ENCODE results near the gene KIF3C.

The KIF3C gene

DNA sequence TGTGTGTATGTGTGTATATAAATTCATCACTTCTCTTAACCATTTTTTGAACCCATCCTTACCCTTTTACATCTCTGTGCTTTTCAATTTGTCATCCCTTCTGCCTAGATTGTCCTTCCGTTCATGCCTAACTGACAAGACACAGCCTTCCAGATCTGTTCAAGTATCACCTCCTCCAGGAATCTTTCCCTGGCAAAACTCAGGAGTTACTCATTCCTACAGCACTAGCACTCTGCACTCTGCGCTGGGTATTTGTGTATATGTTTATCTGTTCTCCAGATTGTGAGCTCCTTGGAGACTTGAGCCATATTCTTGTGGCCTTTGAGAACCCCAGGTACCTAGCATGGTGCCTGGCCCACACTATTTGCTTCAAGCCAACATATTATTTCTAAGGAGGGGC, 77.2 kb downstream of the KIF3C start:
- TF ChIP-seq EZH2 (IDR thresholded peaks at IDR 0.05; ENCODE audit: borderline replicate concordance, low read length) = no peak
- TF ChIP-seq, protein P1, sequence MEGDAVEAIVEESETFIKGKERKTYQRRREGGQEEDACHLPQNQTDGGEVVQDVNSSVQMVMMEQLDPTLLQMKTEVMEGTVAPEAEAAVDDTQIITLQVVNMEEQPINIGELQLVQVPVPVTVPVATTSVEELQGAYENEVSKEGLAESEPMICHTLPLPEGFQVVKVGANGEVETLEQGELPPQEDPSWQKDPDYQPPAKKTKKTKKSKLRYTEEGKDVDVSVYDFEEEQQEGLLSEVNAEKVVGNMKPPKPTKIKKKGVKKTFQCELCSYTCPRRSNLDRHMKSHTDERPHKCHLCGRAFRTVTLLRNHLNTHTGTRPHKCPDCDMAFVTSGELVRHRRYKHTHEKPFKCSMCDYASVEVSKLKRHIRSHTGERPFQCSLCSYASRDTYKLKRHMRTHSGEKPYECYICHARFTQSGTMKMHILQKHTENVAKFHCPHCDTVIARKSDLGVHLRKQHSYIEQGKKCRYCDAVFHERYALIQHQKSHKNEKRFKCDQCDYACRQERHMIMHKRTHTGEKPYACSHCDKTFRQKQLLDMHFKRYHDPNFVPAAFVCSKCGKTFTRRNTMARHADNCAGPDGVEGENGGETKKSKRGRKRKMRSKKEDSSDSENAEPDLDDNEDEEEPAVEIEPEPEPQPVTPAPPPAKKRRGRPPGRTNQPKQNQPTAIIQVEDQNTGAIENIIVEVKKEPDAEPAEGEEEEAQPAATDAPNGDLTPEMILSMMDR (IDR thresholded peaks at IDR 0.05; ENCODE audit: low read length) = no peak
- Histone ChIP-seq H3K9me3 (ENCODE audit: low read length) (no peaks in the 10 kb centered on the region), H2AFZ (ENCODE audit: low read length) (no peak overlapping the region), H3K27ac (ENCODE audit: low read depth, low read length, poor library complexity, severe bottlenecking) (no peak overlapping the region), H4K20me1 (ENCODE audit: insufficient read depth, low read length) (no peaks in the 10 kb centered on the region), H3F3A (ENCODE audit: insufficient read depth, low read length) (no peaks in the 10 kb centered on the region), H3K4me2 (ENCODE audit: low read length) (no peak overlapping the region), H3K27me3 (ENCODE audit: insufficient read depth, low read length) (no peaks in the 10 kb centered on the region), H3K79me2 (ENCODE audit: insufficient read depth, low read length) (no peaks in the 10 kb centered on the region), H3K9me2 (ENCODE audit: low read depth, low read length) (no peaks in the 10 kb centered on the region), H3K36me3 (ENCODE audit: insufficient read depth, low read length) (no peaks in the 10 kb centered on the region), H3K4me1 (ENCODE audit: insufficient read depth, low read length, severe bottlenecking) (no peaks in the 10 kb centered on the region), H3K9ac (ENCODE audit: low read length) (no peak overlapping the region), H3K4me3 (ENCODE audit: low read depth, low read length, poor library complexity, severe bottlenecking) (no peak overlapping the region)

DNA sequence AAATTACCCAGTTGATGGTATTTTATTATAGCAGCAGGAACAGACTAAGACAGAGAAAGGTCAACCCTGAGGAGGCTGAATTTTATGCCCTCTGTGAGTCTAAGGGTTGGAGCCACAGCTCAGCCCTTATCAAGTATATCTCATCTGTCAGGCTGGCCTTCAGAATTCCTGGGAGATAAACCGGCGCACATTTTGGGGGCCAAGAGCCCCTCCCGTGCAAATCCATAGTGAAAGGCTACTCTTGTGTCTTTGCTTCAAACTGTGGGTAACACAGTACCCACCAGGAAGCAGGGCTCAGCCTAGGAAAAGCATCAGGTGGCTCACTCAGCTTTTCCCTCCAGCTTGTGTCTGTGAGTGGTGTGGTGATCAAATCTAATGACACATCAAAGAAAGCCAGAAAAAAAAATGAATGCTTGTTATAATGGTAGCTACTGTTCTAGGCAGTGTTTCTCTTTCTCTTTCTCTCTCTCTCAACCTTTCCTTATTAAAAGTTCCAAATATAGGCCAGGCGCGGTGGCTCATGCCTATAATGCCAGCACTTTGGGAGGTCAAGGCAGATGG, 79.0 kb downstream of the KIF3C start:
- Histone ChIP-seq H3K4me2 (ENCODE audit: low read length) (no peak overlapping the region), H3K4me1 (ENCODE audit: insufficient read depth, low read length, severe bottlenecking) (no peaks in the 10 kb centered on the region), H3K27me3 (ENCODE audit: insufficient read depth, low read length) (no peaks in the 10 kb centered on the region), H3F3A (ENCODE audit: insufficient read depth, low read length) (no peaks in the 10 kb centered on the region), H2AFZ (ENCODE audit: low read length) (no peak overlapping the region), H3K4me3 (ENCODE audit: low read depth, low read length, poor library complexity, severe bottlenecking) (no peak overlapping the region), H3K9ac (ENCODE audit: low read length) (no peak overlapping the region), H4K20me1 (ENCODE audit: insufficient read depth, low read length) (no peaks in the 10 kb centered on the region), H3K9me3 (ENCODE audit: low read length) (no peaks in the 10 kb centered on the region), H3K79me2 (ENCODE audit: insufficient read depth, low read length) (no peaks in the 10 kb centered on the region), H3K36me3 (ENCODE audit: insufficient read depth, low read length) (no peaks in the 10 kb centered on the region), H3K9me2 (ENCODE audit: low read depth, low read length) (no peaks in the 10 kb centered on the region), H3K27ac (ENCODE audit: low read depth, low read length, poor library complexity, severe bottlenecking) (no peak overlapping the region)
- TF ChIP-seq, protein P1 (IDR thresholded peaks at IDR 0.05; ENCODE audit: low read length) = no peak
- no peak for TF ChIP-seq EZH2 (IDR thresholded peaks at IDR 0.05; ENCODE audit: borderline replicate concordance, low read length)

DNA sequence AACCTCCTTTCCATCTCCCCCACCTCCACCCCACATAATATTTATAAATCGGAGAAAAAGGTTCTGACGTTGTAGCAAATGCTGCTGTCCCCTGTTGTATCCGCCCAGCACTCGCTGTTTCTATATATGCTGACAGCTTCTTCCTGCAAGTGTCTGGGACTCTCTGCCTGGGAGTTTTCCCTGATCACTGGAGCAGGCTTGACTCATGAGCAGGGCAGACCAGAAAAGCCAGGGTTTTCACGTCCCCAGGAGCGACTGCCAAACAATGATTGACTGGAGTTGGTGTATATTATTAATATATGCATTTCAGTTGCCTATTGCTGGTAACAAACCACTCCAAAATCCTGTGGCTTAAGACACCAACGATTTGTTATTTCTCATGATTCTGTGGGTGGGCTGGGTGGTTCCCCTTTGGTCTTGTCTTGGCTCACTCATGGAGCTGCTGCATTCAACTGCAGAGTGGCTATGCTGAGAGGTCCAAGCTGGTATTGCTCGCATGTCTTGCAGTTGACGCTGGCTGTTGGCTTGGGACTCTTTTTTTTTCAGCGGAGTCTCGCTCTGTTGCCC, 82.8 kb downstream of the KIF3C start:
- H3K9me3 ChIP-seq (ENCODE audit: low read length) = no peaks in the 10 kb centered on the region
- H3K4me1 ChIP-seq (ENCODE audit: insufficient read depth, low read length, severe bottlenecking) = no peaks in the 10 kb centered on the region
- H3K4me3 ChIP-seq (ENCODE audit: low read depth, low read length, poor library complexity, severe bottlenecking) = no peak overlapping the region
- H3K79me2 ChIP-seq (ENCODE audit: insufficient read depth, low read length) = no peaks in the 10 kb centered on the region
- no peaks in the 10 kb centered on the region for H3K27me3 ChIP-seq (ENCODE audit: insufficient read depth, low read length)
- no peaks in the 10 kb centered on the region for H3F3A ChIP-seq (ENCODE audit: insufficient read depth, low read length)
- H4K20me1 ChIP-seq (ENCODE audit: insufficient read depth, low read length) = no peaks in the 10 kb centered on the region
- H3K27ac ChIP-seq (ENCODE audit: low read depth, low read length, poor library complexity, severe bottlenecking) = no peak overlapping the region
- H3K9me2 ChIP-seq (ENCODE audit: low read depth, low read length) = no peaks in the 10 kb centered on the region
- no peak overlapping the region for H3K9ac ChIP-seq (ENCODE audit: low read length)
- H2AFZ ChIP-seq (ENCODE audit: low read length) = no peak overlapping the region
- H3K4me2 ChIP-seq (ENCODE audit: low read length) = no peak overlapping the region
- TF ChIP-seq, protein P1 (IDR thresholded peaks at IDR 0.05; ENCODE audit: low read length) = no peak
- TF ChIP-seq EZH2 (IDR thresholded peaks at IDR 0.05; ENCODE audit: borderline replicate concordance, low read length) = no peak
- no peaks in the 10 kb centered on the region for H3K36me3 ChIP-seq (ENCODE audit: insufficient read depth, low read length)
